ENCODE data around the gene FARP1. TPM values are rescaled to one million over a fixed set of nuclear protein-coding genes. Genes with fewer than 3 reads are reported as not detected.

FARP1 gene
- total and polyA plus RNA-seq, 2 of the 8 experiments (the other 6 are each of a cell fraction or from before 2014, with no cell fraction given) = 24.7 to 104 TPM

DNA sequence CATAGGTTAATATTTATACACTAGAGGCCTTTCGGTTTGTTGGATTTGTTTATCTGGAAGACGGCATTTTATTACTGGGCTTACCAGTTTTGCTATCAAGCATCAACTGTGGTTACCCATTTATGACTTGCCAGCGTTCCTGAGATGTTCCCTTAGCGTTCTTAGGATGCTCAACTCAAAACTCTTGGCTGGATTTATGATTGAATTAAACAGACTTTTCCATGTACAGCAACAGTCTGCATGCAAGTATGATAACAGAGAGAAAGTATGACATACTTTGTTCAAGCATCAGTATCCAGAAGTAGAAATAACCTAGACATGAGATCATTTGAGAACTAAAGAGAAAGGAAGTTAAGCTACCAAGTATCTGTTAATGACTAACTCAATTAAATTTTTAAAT lies 64.1 kb downstream of the FARP1 start:
- H3K27ac ChIP-seq (ENCODE audit: low read depth, low read length) = no peak overlapping the region
- no peak overlapping the region for H3K56ac ChIP-seq (replicated peaks; ENCODE audit: insufficient read length, low read depth, low read length)
- no peak overlapping the region for H3K14ac ChIP-seq (ENCODE audit: insufficient read length)
- no peak overlapping the region for H3K4ac ChIP-seq (replicated peaks; ENCODE audit: insufficient read length, low read depth, low read length)
- H4K5ac ChIP-seq (ENCODE audit: insufficient read length, low read depth, low read length) = no peak overlapping the region
- TF ChIP-seq EGR1 (IDR thresholded peaks at IDR 0.05; ENCODE audit: borderline replicate concordance, low read depth, low read length) = no peak
- no peak for TF ChIP-seq TAF7 (optimal IDR thresholded peaks at IDR 0.05; ENCODE audit: borderline replicate concordance, low read depth, low read length)
- TF ChIP-seq TEAD4 (IDR thresholded peaks at IDR 0.05; ENCODE audit: low read depth, low read length) = no peak
- TF ChIP-seq RBBP5 (IDR thresholded peaks at IDR 0.05; ENCODE audit: borderline replicate concordance, low read depth, low read length) = no peak
- TF ChIP-seq, protein P1, sequence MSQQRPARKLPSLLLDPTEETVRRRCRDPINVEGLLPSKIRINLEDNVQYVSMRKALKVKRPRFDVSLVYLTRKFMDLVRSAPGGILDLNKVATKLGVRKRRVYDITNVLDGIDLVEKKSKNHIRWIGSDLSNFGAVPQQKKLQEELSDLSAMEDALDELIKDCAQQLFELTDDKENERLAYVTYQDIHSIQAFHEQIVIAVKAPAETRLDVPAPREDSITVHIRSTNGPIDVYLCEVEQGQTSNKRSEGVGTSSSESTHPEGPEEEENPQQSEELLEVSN (IDR thresholded peaks at IDR 0.05) = no peak
- no peak for TF ChIP-seq SAP30 (IDR thresholded peaks at IDR 0.05; ENCODE audit: insufficient read depth, insufficient replicate concordance, low read length)
- no peak for TF ChIP-seq CBX5 (IDR thresholded peaks at IDR 0.05; ENCODE audit: low read depth, low read length)
- TF ChIP-seq SIN3A (conservative IDR thresholded peaks at IDR 0.05 in 1 of 2, IDR thresholded peaks at IDR 0.05 in 1 of 2; ENCODE audit: low read depth in 1 of 2, low read length in 2 of 2) = no peak
- no peak for TF ChIP-seq KDM4A (IDR thresholded peaks at IDR 0.05; ENCODE audit: low read depth, low read length, severe bottlenecking)
- FAIRE-seq (no peak), DNase-seq (ENCODE audit: low read depth in 1 of 2, low spot score in 2 of 2) (no peak)
- no peak overlapping the region for H2BK12ac ChIP-seq (ENCODE audit: low read depth, low read length)
- H3K4me2 ChIP-seq (ENCODE audit: insufficient read depth in 1 of 2, low read depth in 2 of 2, low read length in 2 of 2) = no peak overlapping the region
- ChIA-PET POLR2A (ENCODE audit: partially characterized antibody) (interaction anchor here (1.0 kb wide), 1 partner anchor 15 kb away, joined by 3 read pairs; no protein-coding TSS in a partner anchor), CTCF (ENCODE audit: partially characterized antibody) (interaction anchor here (1.2 to 1.5 kb wide), 2 partner anchors 14 to 15 kb away, joined by 3 to 4 read pairs; no protein-coding TSS in a partner anchor)
- peaks cover 11% of the 10 kb centered on the region for H3K79me1 ChIP-seq (ENCODE audit: low read depth, low read length)
- no peak overlapping the region for H2AFZ ChIP-seq (ENCODE audit: low read length)
- H3K27me3 ChIP-seq (replicated peaks in 1 of 4; ENCODE audit: control insufficient read depth in 3 of 4, extremely low read depth in 1 of 4, insufficient read depth in 3 of 4, low read length in 3 of 4) = no peaks in the 10 kb centered on the region
- no peak overlapping the region for H4K91ac ChIP-seq (replicated peaks; ENCODE audit: insufficient read length, low read length)
- H3K18ac ChIP-seq (ENCODE audit: extremely low read depth, low read length) = no peak overlapping the region
- H3K4me3 ChIP-seq (ENCODE audit: extremely low read depth in 1 of 4, insufficient read depth in 2 of 4, low read depth in 3 of 4, low read length in 4 of 4) = no peak overlapping the region
- H3K9ac ChIP-seq (replicated peaks in 1 of 4; ENCODE audit: extremely low read depth in 1 of 4, low read depth in 3 of 4, low read length in 3 of 4) = no peak overlapping the region
- WGBS, 2 experiments (ENCODE audit: extremely low coverage in 1 of 2, insufficient coverage in 1 of 2, insufficient read length in 1 of 2, insufficient replicate concordance in 2 of 2, low coverage in 1 of 2, low lambda C conversion rate in 2 of 2, missing lambda C conversion rate in 1 of 2) = 85% methylated on average over 4 of the region's 4 CpGs; no CpG with 5 or more reads in 1 of the 2 experiments
- no peak overlapping the region for H4K8ac ChIP-seq (ENCODE audit: extremely low read depth, insufficient read depth, low read length)
- no peak overlapping the region for H2BK5ac ChIP-seq (ENCODE audit: low read depth, low read length)
- no peak overlapping the region for H2BK15ac ChIP-seq (ENCODE audit: low read length)
- peaks cover 0 to 4% (median 1%) of the 10 kb centered on the region in 4 experiments; a peak in 2 of 8 replicates for H3K36me3 ChIP-seq (ENCODE audit: control insufficient read depth in 2 of 4, insufficient read depth in 4 of 4, low read length in 3 of 4)
- no peak overlapping the region for H2BK20ac ChIP-seq (ENCODE audit: low read length)
- H2BK120ac ChIP-seq (replicated peaks; ENCODE audit: low read depth, low read length) = no peak overlapping the region
- peaks cover 0 to 76% of the 10 kb centered on the region in 2 experiments; a peak in 3 of 4 replicates for H3K79me2 ChIP-seq (ENCODE audit: control insufficient read depth in 1 of 2, insufficient read depth in 2 of 2, low read length in 2 of 2)
- H4K20me1 ChIP-seq (replicated peaks in 1 of 2; ENCODE audit: control insufficient read depth in 1 of 2, insufficient read depth in 2 of 2, low read length in 2 of 2) = no peaks in the 10 kb centered on the region
- peaks cover 0 to 10% (median 0%) of the 10 kb centered on the region in 4 experiments; a peak in 3 of 7 replicates for H3K4me1 ChIP-seq (replicated peaks in 1 of 4; ENCODE audit: control insufficient read depth in 3 of 4, insufficient read depth in 4 of 4, low read length in 3 of 4)
- H3K23me2 ChIP-seq (ENCODE audit: low read depth, low read length) = peaks cover 2% of the 10 kb centered on the region; the same call in 1 of the 2 replicates
- H3K9me3 ChIP-seq (ENCODE audit: insufficient read depth in 2 of 2, low read depth in 1 of 2, low read length in 1 of 2) = peaks cover 7% of the 10 kb centered on the region in 2 experiments; a peak in 3 of 4 replicates
- H3K23ac ChIP-seq (ENCODE audit: insufficient read length) = no peak overlapping the region
- H2AK5ac ChIP-seq (ENCODE audit: low read depth, low read length) = no peak overlapping the region

Data from H1 (cell line).